A549 treated with CpdA at 1 μM for 4 hours (cell line): ENCODE results near the gene CCDC102B. TPM values are rescaled to one million over a fixed set of nuclear protein-coding genes. Genes with fewer than 3 reads are reported as not detected.

Source experiments
- total RNA-seq: library from RNA; stranded (reverse); fragments of 200-300 nt; extraction: Qiagen RNA extraction; gene quantifications from 5 replicates; pipeline ENCODE4 v1.2.3, GENCODE V29; 2022; ENCODE audit warnings: low read depth

The CCDC102B gene
- total RNA-seq = 0.28 to 0.49 TPM (median 0.42 TPM) in 3 of 5 replicates, not detected in the others

DNA sequence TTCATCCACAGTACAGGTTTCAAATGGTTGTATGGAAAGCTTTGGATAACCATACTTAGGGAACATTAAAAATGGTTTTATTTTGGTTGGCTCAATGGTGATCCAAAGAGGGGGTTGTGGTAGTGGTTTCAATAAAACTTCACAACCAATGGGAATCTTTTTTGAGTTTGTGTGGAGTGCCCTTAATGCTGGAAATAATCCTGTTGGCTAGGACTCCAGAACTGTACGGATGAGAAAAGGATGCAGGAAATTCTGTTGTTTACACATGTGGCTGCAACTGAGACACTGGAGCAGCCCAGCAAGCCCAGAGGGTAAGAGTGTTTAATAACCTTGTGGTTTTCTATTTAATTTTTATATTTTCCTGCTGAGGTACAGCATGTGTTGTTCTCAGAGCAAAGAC is at the start of gene CCDC102B:
Gene CCDC102B (plus strand): TSS at position 210 of the 400 bp plus-strand sequence. CDS start 38,684 bp downstream, outside the sequence.

Other genes starting within 250 kb of the CCDC102B start
- 17.3 to 22.0 TPM (median 20.9 TPM) in 5 replicates for gene TMX3, start 83.0 kb upstream of the CCDC102B start, total RNA-seq